ENCODE data around the gene ATOX1.

GRCh38 chr5:151800532-151800931 lies 42.1 kb upstream of the ATOX1 start:
- no peak for TF ChIP-seq POLR2A (IDR thresholded peaks at IDR 0.05)
- TF ChIP-seq CTCF (IDR thresholded peaks at IDR 0.05), result no peak
